ENCODE measurements around the gene PDCD1. TPM values are rescaled to one million over a fixed set of nuclear protein-coding genes. Genes with fewer than 3 reads are reported as not detected.

Gene PDCD1
- total and polyA plus RNA-seq, 2 of the 13 experiments (the other 11 are each of a cell fraction or from before 2014, with no cell fraction given): 0.04 TPM; not detected in 1

DNA sequence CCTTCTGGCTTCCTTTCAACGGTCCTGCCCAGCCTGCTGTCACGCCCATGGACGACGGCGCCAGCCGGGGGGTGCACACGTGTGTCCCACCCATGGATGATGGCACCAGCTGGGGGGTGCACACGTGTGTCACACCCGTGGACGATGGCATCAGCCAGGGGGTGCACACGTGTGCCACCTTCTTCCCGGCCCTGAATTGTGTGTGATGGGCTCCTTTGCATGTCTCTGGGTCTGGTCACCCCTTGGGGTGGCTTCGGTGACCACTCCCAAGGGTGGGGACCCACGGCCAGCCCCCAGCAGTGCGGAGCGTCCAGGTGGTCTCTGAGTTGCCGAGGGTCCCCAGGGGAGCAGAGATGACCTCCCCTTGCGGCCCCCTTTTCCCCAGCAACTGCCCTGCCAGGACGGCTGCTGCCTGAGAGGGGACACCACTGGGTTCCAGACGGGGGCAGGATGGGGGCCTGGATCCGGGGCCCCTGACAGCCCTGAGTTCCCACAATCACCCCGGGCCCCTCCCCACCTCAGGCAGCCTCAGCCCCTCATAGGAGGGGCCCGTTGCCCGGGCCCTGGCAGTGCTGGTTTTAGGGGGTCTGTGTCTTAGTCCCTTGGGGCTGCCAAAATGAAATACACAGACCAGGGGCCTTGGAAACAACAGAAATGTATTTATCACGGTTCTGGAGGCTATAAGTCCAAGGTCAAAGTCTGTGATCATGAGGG lies 40.3 kb downstream of the PDCD1 start (continued):
- TF ChIP-seq, protein P1, sequence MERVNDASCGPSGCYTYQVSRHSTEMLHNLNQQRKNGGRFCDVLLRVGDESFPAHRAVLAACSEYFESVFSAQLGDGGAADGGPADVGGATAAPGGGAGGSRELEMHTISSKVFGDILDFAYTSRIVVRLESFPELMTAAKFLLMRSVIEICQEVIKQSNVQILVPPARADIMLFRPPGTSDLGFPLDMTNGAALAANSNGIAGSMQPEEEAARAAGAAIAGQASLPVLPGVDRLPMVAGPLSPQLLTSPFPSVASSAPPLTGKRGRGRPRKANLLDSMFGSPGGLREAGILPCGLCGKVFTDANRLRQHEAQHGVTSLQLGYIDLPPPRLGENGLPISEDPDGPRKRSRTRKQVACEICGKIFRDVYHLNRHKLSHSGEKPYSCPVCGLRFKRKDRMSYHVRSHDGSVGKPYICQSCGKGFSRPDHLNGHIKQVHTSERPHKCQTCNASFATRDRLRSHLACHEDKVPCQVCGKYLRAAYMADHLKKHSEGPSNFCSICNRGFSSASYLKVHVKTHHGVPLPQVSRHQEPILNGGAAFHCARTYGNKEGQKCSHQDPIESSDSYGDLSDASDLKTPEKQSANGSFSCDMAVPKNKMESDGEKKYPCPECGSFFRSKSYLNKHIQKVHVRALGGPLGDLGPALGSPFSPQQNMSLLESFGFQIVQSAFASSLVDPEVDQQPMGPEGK (CRISPR knock-in tag; IDR thresholded peaks at IDR 0.05): 0 out of 2 replicates have a peak, but pooled peaks have one; percentile 4
- TF ChIP-seq SMC3 (IDR thresholded peaks at IDR 0.05; ENCODE audit: low read length) (no peak), RBM39 (IDR thresholded peaks at IDR 0.05; ENCODE audit: low read depth, low read length, poor library complexity, severe bottlenecking) (peak; percentile 47), ZNF572 (CRISPR knock-in tag; IDR thresholded peaks at IDR 0.05) (peak; percentile 39; the same call in 1 of the 2 replicates), ZBTB7B (CRISPR knock-in tag; IDR thresholded peaks at IDR 0.05) (peak; percentile 89), ZNF567 (CRISPR knock-in tag; IDR thresholded peaks at IDR 0.05; ENCODE audit: borderline replicate concordance) (no peak), AGO1 (IDR thresholded peaks at IDR 0.05; ENCODE audit: low read depth, low read length, poor library complexity, severe bottlenecking) (peak; percentile 97), HNRNPL (IDR thresholded peaks at IDR 0.05; ENCODE audit: low read depth, low read length) (peak; percentile 76; the same call in 1 of the 2 replicates), RFX5 (IDR thresholded peaks at IDR 0.05; ENCODE audit: low read depth, low read length) (peak; percentile 14; the same call in 1 of the 2 replicates), SOX6 (IDR thresholded peaks at IDR 0.05) (no peak), SOX6 (CRISPR knock-in tag; IDR thresholded peaks at IDR 0.05) (no peak), ZNF3 (CRISPR knock-in tag; IDR thresholded peaks at IDR 0.05) (no peak), ZNF253 (CRISPR knock-in tag; IDR thresholded peaks at IDR 0.05; ENCODE audit: borderline replicate concordance) (0 out of 2 replicates have a peak, but pooled peaks have one; percentile 33), YEATS2 (CRISPR knock-in tag; IDR thresholded peaks at IDR 0.05; ENCODE audit: borderline replicate concordance) (no peak), SP2 (CRISPR knock-in tag; IDR thresholded peaks at IDR 0.05) (no peak), MED13 (CRISPR knock-in tag; IDR thresholded peaks at IDR 0.05) (peak; percentile 19; the same call in 1 of the 2 replicates), PAX8 (CRISPR knock-in tag; IDR thresholded peaks at IDR 0.05; ENCODE audit: borderline replicate concordance) (no peak), ZC3H13 (CRISPR knock-in tag; IDR thresholded peaks at IDR 0.05) (peak; percentile 40; the same call in 1 of the 2 replicates), ZNF292 (CRISPR knock-in tag; IDR thresholded peaks at IDR 0.05; ENCODE audit: borderline replicate concordance, low read depth) (no peak), FOSL1 (CRISPR knock-in tag; IDR thresholded peaks at IDR 0.05; ENCODE audit: borderline replicate concordance) (peak; percentile 25; the same call in 1 of the 2 replicates), ASH2L (IDR thresholded peaks at IDR 0.05; ENCODE audit: insufficient read length, low read depth, low read length) (peak; percentile 13)
- TF ChIP-seq, protein P2, sequence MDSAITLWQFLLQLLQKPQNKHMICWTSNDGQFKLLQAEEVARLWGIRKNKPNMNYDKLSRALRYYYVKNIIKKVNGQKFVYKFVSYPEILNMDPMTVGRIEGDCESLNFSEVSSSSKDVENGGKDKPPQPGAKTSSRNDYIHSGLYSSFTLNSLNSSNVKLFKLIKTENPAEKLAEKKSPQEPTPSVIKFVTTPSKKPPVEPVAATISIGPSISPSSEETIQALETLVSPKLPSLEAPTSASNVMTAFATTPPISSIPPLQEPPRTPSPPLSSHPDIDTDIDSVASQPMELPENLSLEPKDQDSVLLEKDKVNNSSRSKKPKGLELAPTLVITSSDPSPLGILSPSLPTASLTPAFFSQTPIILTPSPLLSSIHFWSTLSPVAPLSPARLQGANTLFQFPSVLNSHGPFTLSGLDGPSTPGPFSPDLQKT (CRISPR knock-in tag; IDR thresholded peaks at IDR 0.05; ENCODE audit: borderline replicate concordance): 0 out of 2 replicates have a peak, but pooled peaks have one; percentile 27
- TF ChIP-seq, protein P3, sequence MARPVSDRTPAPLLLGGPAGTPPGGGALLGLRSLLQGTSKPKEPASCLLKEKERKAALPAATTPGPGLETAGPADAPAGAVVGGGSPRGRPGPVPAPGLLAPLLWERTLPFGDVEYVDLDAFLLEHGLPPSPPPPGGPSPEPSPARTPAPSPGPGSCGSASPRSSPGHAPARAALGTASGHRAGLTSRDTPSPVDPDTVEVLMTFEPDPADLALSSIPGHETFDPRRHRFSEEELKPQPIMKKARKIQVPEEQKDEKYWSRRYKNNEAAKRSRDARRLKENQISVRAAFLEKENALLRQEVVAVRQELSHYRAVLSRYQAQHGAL (CRISPR knock-in tag; IDR thresholded peaks at IDR 0.05; ENCODE audit: not compliant biosample characterization): peak; percentile 32
- TF ChIP-seq, protein P4, sequence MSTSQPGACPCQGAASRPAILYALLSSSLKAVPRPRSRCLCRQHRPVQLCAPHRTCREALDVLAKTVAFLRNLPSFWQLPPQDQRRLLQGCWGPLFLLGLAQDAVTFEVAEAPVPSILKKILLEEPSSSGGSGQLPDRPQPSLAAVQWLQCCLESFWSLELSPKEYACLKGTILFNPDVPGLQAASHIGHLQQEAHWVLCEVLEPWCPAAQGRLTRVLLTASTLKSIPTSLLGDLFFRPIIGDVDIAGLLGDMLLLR (CRISPR knock-in tag; IDR thresholded peaks at IDR 0.05): no peak
- TF ChIP-seq, protein P5, sequence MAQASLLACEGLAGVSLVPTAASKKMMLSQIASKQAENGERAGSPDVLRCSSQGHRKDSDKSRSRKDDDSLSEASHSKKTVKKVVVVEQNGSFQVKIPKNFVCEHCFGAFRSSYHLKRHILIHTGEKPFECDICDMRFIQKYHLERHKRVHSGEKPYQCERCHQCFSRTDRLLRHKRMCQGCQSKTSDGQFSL (CRISPR knock-in tag; IDR thresholded peaks at IDR 0.05): peak; percentile 73; the same call in 1 of the 2 replicates
